ENCODE results near the gene TXN2. TPM values are rescaled to one million over a fixed set of nuclear protein-coding genes. Genes with fewer than 3 reads are reported as not detected.

TXN2 gene
- total RNA-seq, 1 donor from 2014 or later = 61.0 TPM

- H3K9me3 ChIP-seq (ENCODE audit: insufficient read depth, low read depth, low read length) = no peaks in the 10 kb centered on the region
- no peak overlapping the region for H3K27ac ChIP-seq (ENCODE audit: low read depth, low read length)
- H3K4me3 ChIP-seq (ENCODE audit: insufficient read depth, low read depth, low read length) = no peak overlapping the region
- H3K4me2 ChIP-seq (ENCODE audit: low read length) = no peak overlapping the region
- H3K4me1 ChIP-seq (ENCODE audit: insufficient read depth, low read length) = peaks cover 10% of the 10 kb centered on the region
- TF ChIP-seq CTCF (IDR thresholded peaks at IDR 0.05; ENCODE audit: insufficient read depth, low read depth, low read length) (peak; percentile 66), EZH2 (IDR thresholded peaks at IDR 0.05; ENCODE audit: insufficient read depth, low read length) (no peak)
- Mint-ChIP-seq H3K27me3 (ENCODE audit: low read depth, unreplicated experiment) (no peaks in the 10 kb centered on the region), H3K4me1 (ENCODE audit: low read depth, unreplicated experiment) (no peaks in the 10 kb centered on the region), H3K36me3 (ENCODE audit: low read depth, unreplicated experiment) (peaks cover 31% of the 10 kb centered on the region), H3K9me3 (ENCODE audit: unreplicated experiment) (no peaks in the 10 kb centered on the region), H3K4me3 (ENCODE audit: unreplicated experiment) (no peak overlapping the region), H3K27ac (ENCODE audit: unreplicated experiment) (peak overlapping the region; percentile 12)
- no peak overlapping the region for H2AFZ ChIP-seq (ENCODE audit: low read depth, low read length)
- peaks cover 49% of the 10 kb centered on the region for H4K20me1 ChIP-seq (ENCODE audit: insufficient read depth, low read length)
- no peaks in the 10 kb centered on the region for H3K79me2 ChIP-seq (ENCODE audit: insufficient read depth, low read length)
- FAIRE-seq = peak; percentile 54
- peak; percentile 23 for DNase-seq (ENCODE audit: low read depth)
- H3K9ac ChIP-seq (ENCODE audit: low read length) = no peak overlapping the region
- peaks cover 52% of the 10 kb centered on the region for H3K36me3 ChIP-seq (ENCODE audit: insufficient read depth, low read length)
- no peaks in the 10 kb centered on the region for H3K27me3 ChIP-seq (ENCODE audit: insufficient read depth, low read length)
Observed at GRCh38 chr22:36510966-36511881, 29.8 kb upstream of the TXN2 start.

- FAIRE-seq = no peak
- TF ChIP-seq CTCF (IDR thresholded peaks at IDR 0.05; ENCODE audit: insufficient read depth, low read depth, low read length) (no peak), EZH2 (IDR thresholded peaks at IDR 0.05; ENCODE audit: insufficient read depth, low read length) (no peak)
- no peak overlapping the region for H3K27ac ChIP-seq (ENCODE audit: low read depth, low read length)
- H3K36me3 ChIP-seq (ENCODE audit: insufficient read depth, low read length) = peaks cover 46% of the 10 kb centered on the region
- no peak overlapping the region for H3K4me3 ChIP-seq (ENCODE audit: insufficient read depth, low read depth, low read length)
- no peaks in the 10 kb centered on the region for H3K27me3 ChIP-seq (ENCODE audit: insufficient read depth, low read length)
- Mint-ChIP-seq H3K4me3 (ENCODE audit: unreplicated experiment) (no peak overlapping the region), H3K27me3 (ENCODE audit: low read depth, unreplicated experiment) (no peaks in the 10 kb centered on the region), H3K36me3 (ENCODE audit: low read depth, unreplicated experiment) (peaks cover 24% of the 10 kb centered on the region), H3K9me3 (ENCODE audit: unreplicated experiment) (no peaks in the 10 kb centered on the region), H3K4me1 (ENCODE audit: low read depth, unreplicated experiment) (no peaks in the 10 kb centered on the region), H3K27ac (ENCODE audit: unreplicated experiment) (no peak overlapping the region)
- peaks cover 41% of the 10 kb centered on the region for H4K20me1 ChIP-seq (ENCODE audit: insufficient read depth, low read length)
- H3K9ac ChIP-seq (ENCODE audit: low read length) = no peak overlapping the region
- peaks cover 10% of the 10 kb centered on the region for H3K4me1 ChIP-seq (ENCODE audit: insufficient read depth, low read length)
- no peak overlapping the region for H3K4me2 ChIP-seq (ENCODE audit: low read length)
- H3K9me3 ChIP-seq (ENCODE audit: insufficient read depth, low read depth, low read length) = no peaks in the 10 kb centered on the region
- no peaks in the 10 kb centered on the region for H3K79me2 ChIP-seq (ENCODE audit: insufficient read depth, low read length)
- no peak for DNase-seq (ENCODE audit: low read depth)
- H2AFZ ChIP-seq (ENCODE audit: low read depth, low read length) = no peak overlapping the region
Observed at GRCh38 chr22:36510384-36510783, 28.9 kb upstream of the TXN2 start.

- H3K27ac ChIP-seq (ENCODE audit: low read depth, low read length) = no peak overlapping the region
- FAIRE-seq = no peak
- H4K20me1 ChIP-seq (ENCODE audit: insufficient read depth, low read length) = peaks cover 20% of the 10 kb centered on the region
- Mint-ChIP-seq H3K4me3 (ENCODE audit: unreplicated experiment) (peak overlapping the region; percentile 57), H3K4me1 (ENCODE audit: low read depth, unreplicated experiment) (no peaks in the 10 kb centered on the region), H3K27me3 (ENCODE audit: low read depth, unreplicated experiment) (peaks cover 6% of the 10 kb centered on the region), H3K9me3 (ENCODE audit: unreplicated experiment) (no peaks in the 10 kb centered on the region), H3K27ac (ENCODE audit: unreplicated experiment) (no peak overlapping the region), H3K36me3 (ENCODE audit: low read depth, unreplicated experiment) (peaks cover 13% of the 10 kb centered on the region)
- TF ChIP-seq EZH2 (IDR thresholded peaks at IDR 0.05; ENCODE audit: insufficient read depth, low read length) (no peak), CTCF (IDR thresholded peaks at IDR 0.05; ENCODE audit: insufficient read depth, low read depth, low read length) (no peak)
- no peak overlapping the region for H3K4me3 ChIP-seq (ENCODE audit: insufficient read depth, low read depth, low read length)
- no peak for DNase-seq (ENCODE audit: low read depth)
- no peaks in the 10 kb centered on the region for H3K9me3 ChIP-seq (ENCODE audit: insufficient read depth, low read depth, low read length)
- no peaks in the 10 kb centered on the region for H3K79me2 ChIP-seq (ENCODE audit: insufficient read depth, low read length)
- peaks cover 22% of the 10 kb centered on the region for H3K36me3 ChIP-seq (ENCODE audit: insufficient read depth, low read length)
- peaks cover 10% of the 10 kb centered on the region for H3K4me1 ChIP-seq (ENCODE audit: insufficient read depth, low read length)
- no peaks in the 10 kb centered on the region for H3K27me3 ChIP-seq (ENCODE audit: insufficient read depth, low read length)
- peak overlapping the region; percentile 83 for H3K4me2 ChIP-seq (ENCODE audit: low read length)
- no peak overlapping the region for H3K9ac ChIP-seq (ENCODE audit: low read length)
- H2AFZ ChIP-seq (ENCODE audit: low read depth, low read length) = peak overlapping the region; percentile 59
Observed at GRCh38 chr22:36507518-36508010, 26.1 kb upstream of the TXN2 start.
